ENCODE results near the gene TMEM45A. TPM values are rescaled to one million over a fixed set of nuclear protein-coding genes. Genes with fewer than 3 reads are reported as not detected.

The TMEM45A gene
- total RNA-seq, 2 experiments from 2014 or later: 0.10 TPM; not detected in 1

DNA sequence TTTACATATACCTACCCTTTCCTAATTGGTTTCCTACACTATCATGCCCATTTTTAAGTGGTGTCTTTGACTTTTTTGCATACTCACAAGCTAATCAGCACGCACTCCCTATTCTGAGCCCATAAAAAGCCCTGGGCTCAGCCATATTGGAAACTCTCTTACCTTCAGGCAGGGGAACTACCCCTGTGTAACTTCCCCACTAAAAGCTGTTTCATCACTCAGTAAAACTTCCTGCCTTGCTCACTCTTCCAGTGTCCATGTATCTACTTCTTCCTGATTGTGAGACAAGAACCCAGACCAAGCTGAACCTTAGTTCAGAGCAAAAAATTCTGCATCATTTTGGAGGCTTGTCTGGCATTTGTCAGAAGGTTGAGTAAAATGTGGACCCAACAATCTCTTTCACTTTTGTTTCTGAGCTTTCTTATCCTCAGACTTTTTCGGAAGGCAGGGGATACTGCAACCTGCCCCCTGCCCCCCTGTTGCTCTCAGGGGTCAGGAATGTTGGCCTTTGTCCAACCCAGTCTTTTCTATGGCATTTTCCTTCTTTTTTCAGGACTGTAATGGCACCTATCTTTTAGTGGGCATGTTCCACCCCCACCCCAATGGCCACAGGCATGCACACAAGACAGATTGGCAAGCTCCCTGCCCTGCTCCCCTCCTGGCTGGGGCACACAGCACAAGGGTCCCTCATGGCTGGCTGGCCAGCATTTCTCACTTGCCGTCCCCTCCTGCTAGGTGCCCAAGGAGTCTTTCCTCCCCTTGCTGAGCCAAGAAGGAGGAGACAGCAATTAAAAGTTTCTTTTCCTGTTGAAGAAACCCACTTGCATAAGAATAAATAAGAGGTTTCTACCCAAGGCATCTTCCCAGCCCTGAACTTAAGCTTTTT is 26.3 kb upstream of the TMEM45A start:
- ChIA-PET CTCF (ENCODE audit: unreplicated experiment) (no interaction called here), POLR2A (no interaction called here)
- TF ChIP-seq, protein P1, sequence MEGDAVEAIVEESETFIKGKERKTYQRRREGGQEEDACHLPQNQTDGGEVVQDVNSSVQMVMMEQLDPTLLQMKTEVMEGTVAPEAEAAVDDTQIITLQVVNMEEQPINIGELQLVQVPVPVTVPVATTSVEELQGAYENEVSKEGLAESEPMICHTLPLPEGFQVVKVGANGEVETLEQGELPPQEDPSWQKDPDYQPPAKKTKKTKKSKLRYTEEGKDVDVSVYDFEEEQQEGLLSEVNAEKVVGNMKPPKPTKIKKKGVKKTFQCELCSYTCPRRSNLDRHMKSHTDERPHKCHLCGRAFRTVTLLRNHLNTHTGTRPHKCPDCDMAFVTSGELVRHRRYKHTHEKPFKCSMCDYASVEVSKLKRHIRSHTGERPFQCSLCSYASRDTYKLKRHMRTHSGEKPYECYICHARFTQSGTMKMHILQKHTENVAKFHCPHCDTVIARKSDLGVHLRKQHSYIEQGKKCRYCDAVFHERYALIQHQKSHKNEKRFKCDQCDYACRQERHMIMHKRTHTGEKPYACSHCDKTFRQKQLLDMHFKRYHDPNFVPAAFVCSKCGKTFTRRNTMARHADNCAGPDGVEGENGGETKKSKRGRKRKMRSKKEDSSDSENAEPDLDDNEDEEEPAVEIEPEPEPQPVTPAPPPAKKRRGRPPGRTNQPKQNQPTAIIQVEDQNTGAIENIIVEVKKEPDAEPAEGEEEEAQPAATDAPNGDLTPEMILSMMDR (conservative IDR thresholded peaks at IDR 0.05; ENCODE audit: low read length): no peak
- TF ChIP-seq EZH2phosphoT487 (IDR thresholded peaks at IDR 0.05; ENCODE audit: borderline replicate concordance, low read depth, low read length): no peak
- H3K9me3 ChIP-seq (ENCODE audit: low read length): peaks cover 9% of the 10 kb centered on the region; the same call in 1 of the 2 replicates
- intact Hi-C loops (cut with micrococcal nuclease; ENCODE audit: unreplicated experiment): loop anchor here (10.0 kb wide), 1 partner anchor 329 kb away; no protein-coding TSS in a partner anchor
- no peaks in the 10 kb centered on the region for H3K36me3 ChIP-seq (ENCODE audit: insufficient read depth, low read length)
- H3K79me2 ChIP-seq (ENCODE audit: insufficient read depth, low read depth, low read length): no peaks in the 10 kb centered on the region
- H3K9me2 ChIP-seq (ENCODE audit: insufficient read depth, low read length): no peaks in the 10 kb centered on the region
- H3K27ac ChIP-seq (ENCODE audit: low read depth, low read length, poor library complexity, severe bottlenecking): no peak overlapping the region
- no peak for DNase-seq (ENCODE audit: low spot score)
- H3K4me2 ChIP-seq (ENCODE audit: low read length): no peak overlapping the region
- no peak overlapping the region for H2AFZ ChIP-seq (ENCODE audit: low read length)
- no TSS peak for BruUV-seq (replicated peaks)
- H4K20me1 ChIP-seq (ENCODE audit: insufficient read depth, low read length): no peaks in the 10 kb centered on the region
- no peaks in the 10 kb centered on the region for H3K4me1 ChIP-seq (ENCODE audit: insufficient read depth, low read length, poor library complexity, severe bottlenecking)
- H3K4me3 ChIP-seq (ENCODE audit: low read depth, low read length, poor library complexity, severe bottlenecking): no peak overlapping the region

DNA sequence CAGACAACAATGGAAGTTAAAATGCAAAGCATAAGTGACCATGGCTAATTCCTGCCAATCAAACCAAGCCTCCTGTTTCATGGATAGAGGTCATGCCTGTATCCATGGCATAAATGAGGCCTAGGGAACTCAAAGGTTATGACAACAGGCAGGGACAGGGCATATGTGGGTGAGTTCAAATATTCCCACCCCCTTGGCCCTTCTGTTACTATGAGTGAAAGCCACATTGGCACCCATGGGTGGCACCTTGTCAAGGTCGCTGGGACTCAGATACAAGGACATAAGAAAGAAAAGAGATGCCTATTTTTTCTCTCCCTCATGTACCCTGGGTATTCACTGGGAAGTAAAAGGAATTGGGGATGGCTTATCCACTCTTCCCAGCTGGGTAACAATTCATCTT is 25.3 kb upstream of the TMEM45A start:
- Histone ChIP-seq H3K79me2 (ENCODE audit: insufficient read depth, low read depth, low read length) (no peaks in the 10 kb centered on the region), H3K9me3 (ENCODE audit: low read length) (peaks cover 9% of the 10 kb centered on the region; the same call in 1 of the 2 replicates), H3K4me3 (ENCODE audit: low read depth, low read length, poor library complexity, severe bottlenecking) (no peak overlapping the region), H3K36me3 (ENCODE audit: insufficient read depth, low read length) (no peaks in the 10 kb centered on the region), H3K4me1 (ENCODE audit: insufficient read depth, low read length, poor library complexity, severe bottlenecking) (no peaks in the 10 kb centered on the region), H4K20me1 (ENCODE audit: insufficient read depth, low read length) (no peaks in the 10 kb centered on the region), H2AFZ (ENCODE audit: low read length) (no peak overlapping the region), H3K4me2 (ENCODE audit: low read length) (no peak overlapping the region), H3K27ac (ENCODE audit: low read depth, low read length, poor library complexity, severe bottlenecking) (no peak overlapping the region), H3K9me2 (ENCODE audit: insufficient read depth, low read length) (no peaks in the 10 kb centered on the region)
- POLR2A ChIA-PET: no interaction called here
- no peak for DNase-seq (ENCODE audit: low spot score)
- no TSS peak for BruUV-seq (replicated peaks)
- TF ChIP-seq, protein P1 (conservative IDR thresholded peaks at IDR 0.05; ENCODE audit: low read length): no peak
- no peak for TF ChIP-seq EZH2phosphoT487 (IDR thresholded peaks at IDR 0.05; ENCODE audit: borderline replicate concordance, low read depth, low read length)
- intact Hi-C loops (cut with micrococcal nuclease; ENCODE audit: unreplicated experiment): loop anchor here (10.0 kb wide), 1 partner anchor 328 kb away; no protein-coding TSS in a partner anchor
- CTCF ChIA-PET (ENCODE audit: unreplicated experiment): no interaction called here

DNA sequence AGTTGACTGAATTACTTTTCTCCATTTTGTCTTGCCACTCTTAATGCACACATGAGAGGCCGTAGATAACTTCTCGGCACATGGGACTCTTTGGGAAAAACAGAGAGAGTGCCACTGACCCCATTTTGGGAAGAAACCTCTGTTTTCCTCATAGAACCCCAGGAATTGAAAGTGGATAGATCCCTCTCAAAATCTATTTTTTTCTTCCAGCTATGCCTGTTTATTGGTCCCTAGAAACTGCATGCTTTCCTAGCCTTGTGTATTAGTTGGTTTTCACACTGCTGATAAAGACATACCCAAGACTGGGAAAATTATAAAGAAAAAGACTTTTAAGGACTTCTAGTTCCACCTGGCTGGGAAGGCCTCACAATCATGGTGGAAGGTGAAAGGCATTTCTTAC is 23.7 kb upstream of the TMEM45A start:
- no peak for TF ChIP-seq EZH2phosphoT487 (IDR thresholded peaks at IDR 0.05; ENCODE audit: borderline replicate concordance, low read depth, low read length)
- TF ChIP-seq, protein P1 (conservative IDR thresholded peaks at IDR 0.05; ENCODE audit: low read length): no peak
- H4K20me1 ChIP-seq (ENCODE audit: insufficient read depth, low read length): no peaks in the 10 kb centered on the region
- no TSS peak for BruUV-seq (replicated peaks)
- H3K9me3 ChIP-seq (ENCODE audit: low read length): peaks cover 9% of the 10 kb centered on the region; the same call in 1 of the 2 replicates
- CTCF ChIA-PET (ENCODE audit: unreplicated experiment): no interaction called here
- H3K36me3 ChIP-seq (ENCODE audit: insufficient read depth, low read length): no peaks in the 10 kb centered on the region
- H2AFZ ChIP-seq (ENCODE audit: low read length): no peak overlapping the region
- intact Hi-C loops (cut with micrococcal nuclease; ENCODE audit: unreplicated experiment): loop anchor here (10.0 kb wide), 1 partner anchor 326 kb away; no protein-coding TSS in a partner anchor
- no peaks in the 10 kb centered on the region for H3K9me2 ChIP-seq (ENCODE audit: insufficient read depth, low read length)
- H3K4me1 ChIP-seq (ENCODE audit: insufficient read depth, low read length, poor library complexity, severe bottlenecking): no peaks in the 10 kb centered on the region
- POLR2A ChIA-PET: interaction anchor here (1.5 kb wide), 1 partner anchor 18 kb away, joined by 5 read pairs; no protein-coding TSS in a partner anchor
- no peak for DNase-seq (ENCODE audit: low spot score)
- no peaks in the 10 kb centered on the region for H3K79me2 ChIP-seq (ENCODE audit: insufficient read depth, low read depth, low read length)
- no peak overlapping the region for H3K4me3 ChIP-seq (ENCODE audit: low read depth, low read length, poor library complexity, severe bottlenecking)
- H3K4me2 ChIP-seq (ENCODE audit: low read length): no peak overlapping the region
- no peak overlapping the region for H3K27ac ChIP-seq (ENCODE audit: low read depth, low read length, poor library complexity, severe bottlenecking)

Data from OCI-LY7 (cell line).